ENCODE results near the gene RAB3A. TPM values are rescaled to one million over a fixed set of nuclear protein-coding genes. Genes with fewer than 3 reads are reported as not detected.

Gene RAB3A
- total RNA-seq, 1 experiment from 2014 or later = 1.0 TPM

DNA sequence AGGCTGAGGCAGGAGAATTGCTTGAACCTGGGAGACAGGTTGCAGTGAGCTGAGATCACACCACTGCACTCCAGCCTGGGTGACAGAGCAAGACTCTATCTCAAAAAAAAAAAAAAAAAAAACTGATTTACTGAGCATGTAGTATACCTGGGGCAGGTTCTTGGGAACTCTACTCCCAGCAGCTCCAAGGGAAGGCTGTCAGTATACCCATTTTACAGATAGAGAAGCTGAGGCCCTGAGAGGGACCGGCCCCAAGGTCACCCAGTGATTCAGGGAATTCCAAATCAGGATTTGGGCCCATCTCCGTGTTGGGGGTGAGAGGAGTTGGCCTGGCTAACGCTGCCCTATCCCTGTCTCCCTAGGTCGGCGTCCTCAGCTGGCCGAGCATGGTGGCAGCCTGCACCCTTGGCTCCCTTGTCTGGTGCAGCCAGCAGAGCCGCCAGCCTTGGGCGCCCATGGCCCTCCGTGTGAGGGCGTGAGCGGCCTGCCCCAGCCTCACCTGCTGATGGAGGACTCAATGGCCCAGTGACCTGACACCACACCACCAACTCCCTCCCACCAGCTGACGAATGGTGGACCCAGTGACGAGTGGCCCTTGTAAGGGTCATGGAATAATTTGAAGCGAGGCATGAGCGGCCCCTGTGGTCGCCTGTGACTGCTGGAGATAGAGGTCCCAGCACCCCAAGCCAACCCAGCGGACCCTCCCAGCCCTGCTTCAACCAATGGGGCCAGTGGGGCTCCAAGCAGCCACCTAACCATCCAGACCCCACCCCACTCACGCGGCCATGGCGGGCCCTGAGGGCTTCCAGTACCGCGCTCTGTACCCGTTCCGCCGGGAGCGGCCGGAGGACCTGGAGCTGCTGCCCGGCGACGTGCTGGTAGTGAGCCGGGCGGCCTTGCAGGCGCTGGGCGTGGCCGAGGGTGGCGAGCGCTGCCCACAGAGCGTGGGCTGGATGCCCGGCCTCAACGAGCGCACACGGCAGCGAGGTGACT lies 48.5 kb downstream of the RAB3A start:
- peaks cover 27% of the 10 kb centered on the region for H3K4me1 ChIP-seq (ENCODE audit: control insufficient read depth, insufficient read depth, low read length)
- CTCF ChIA-PET = no interaction called here
- H3K27ac ChIP-seq (ENCODE audit: low read length) = no peak overlapping the region
- ATAC-seq (no peak), DNase-seq (ENCODE audit: low read depth, low spot score) (no peak)
- H3K36me3 ChIP-seq (ENCODE audit: control insufficient read depth, insufficient read depth, low read length) = peaks cover 2% of the 10 kb centered on the region; the same call in 1 of the 2 replicates
- TF ChIP-seq, protein P1, sequence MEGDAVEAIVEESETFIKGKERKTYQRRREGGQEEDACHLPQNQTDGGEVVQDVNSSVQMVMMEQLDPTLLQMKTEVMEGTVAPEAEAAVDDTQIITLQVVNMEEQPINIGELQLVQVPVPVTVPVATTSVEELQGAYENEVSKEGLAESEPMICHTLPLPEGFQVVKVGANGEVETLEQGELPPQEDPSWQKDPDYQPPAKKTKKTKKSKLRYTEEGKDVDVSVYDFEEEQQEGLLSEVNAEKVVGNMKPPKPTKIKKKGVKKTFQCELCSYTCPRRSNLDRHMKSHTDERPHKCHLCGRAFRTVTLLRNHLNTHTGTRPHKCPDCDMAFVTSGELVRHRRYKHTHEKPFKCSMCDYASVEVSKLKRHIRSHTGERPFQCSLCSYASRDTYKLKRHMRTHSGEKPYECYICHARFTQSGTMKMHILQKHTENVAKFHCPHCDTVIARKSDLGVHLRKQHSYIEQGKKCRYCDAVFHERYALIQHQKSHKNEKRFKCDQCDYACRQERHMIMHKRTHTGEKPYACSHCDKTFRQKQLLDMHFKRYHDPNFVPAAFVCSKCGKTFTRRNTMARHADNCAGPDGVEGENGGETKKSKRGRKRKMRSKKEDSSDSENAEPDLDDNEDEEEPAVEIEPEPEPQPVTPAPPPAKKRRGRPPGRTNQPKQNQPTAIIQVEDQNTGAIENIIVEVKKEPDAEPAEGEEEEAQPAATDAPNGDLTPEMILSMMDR (IDR thresholded peaks at IDR 0.05) = no peak
- TF ChIP-seq SIN3A (IDR thresholded peaks at IDR 0.05; ENCODE audit: borderline replicate concordance, insufficient read depth, low read depth, low read length) = no peak
- TF ChIP-seq, protein P2, sequence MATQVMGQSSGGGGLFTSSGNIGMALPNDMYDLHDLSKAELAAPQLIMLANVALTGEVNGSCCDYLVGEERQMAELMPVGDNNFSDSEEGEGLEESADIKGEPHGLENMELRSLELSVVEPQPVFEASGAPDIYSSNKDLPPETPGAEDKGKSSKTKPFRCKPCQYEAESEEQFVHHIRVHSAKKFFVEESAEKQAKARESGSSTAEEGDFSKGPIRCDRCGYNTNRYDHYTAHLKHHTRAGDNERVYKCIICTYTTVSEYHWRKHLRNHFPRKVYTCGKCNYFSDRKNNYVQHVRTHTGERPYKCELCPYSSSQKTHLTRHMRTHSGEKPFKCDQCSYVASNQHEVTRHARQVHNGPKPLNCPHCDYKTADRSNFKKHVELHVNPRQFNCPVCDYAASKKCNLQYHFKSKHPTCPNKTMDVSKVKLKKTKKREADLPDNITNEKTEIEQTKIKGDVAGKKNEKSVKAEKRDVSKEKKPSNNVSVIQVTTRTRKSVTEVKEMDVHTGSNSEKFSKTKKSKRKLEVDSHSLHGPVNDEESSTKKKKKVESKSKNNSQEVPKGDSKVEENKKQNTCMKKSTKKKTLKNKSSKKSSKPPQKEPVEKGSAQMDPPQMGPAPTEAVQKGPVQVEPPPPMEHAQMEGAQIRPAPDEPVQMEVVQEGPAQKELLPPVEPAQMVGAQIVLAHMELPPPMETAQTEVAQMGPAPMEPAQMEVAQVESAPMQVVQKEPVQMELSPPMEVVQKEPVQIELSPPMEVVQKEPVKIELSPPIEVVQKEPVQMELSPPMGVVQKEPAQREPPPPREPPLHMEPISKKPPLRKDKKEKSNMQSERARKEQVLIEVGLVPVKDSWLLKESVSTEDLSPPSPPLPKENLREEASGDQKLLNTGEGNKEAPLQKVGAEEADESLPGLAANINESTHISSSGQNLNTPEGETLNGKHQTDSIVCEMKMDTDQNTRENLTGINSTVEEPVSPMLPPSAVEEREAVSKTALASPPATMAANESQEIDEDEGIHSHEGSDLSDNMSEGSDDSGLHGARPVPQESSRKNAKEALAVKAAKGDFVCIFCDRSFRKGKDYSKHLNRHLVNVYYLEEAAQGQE (IDR thresholded peaks at IDR 0.05; ENCODE audit: insufficient read depth in 1 of 2, low read depth in 2 of 2, low read length in 1 of 2) = no peak
- TF ChIP-seq TCF7L2 (IDR thresholded peaks at IDR 0.05; ENCODE audit: low read depth, low read length) = no peak
- TF ChIP-seq POLR2AphosphoS5 (IDR thresholded peaks at IDR 0.05; ENCODE audit: low read depth, low read length) = no peak
- BruUV-seq (replicated peaks) = TSS peak; percentile 42
- no peaks in the 10 kb centered on the region for H3K9me3 ChIP-seq (ENCODE audit: control insufficient read depth, insufficient read depth, low read depth, low read length)
- in situ Hi-C loops (cut with HindIII; ENCODE audit: low pct_unique_long_range_greater_than_20kb, low sequenced_read_pairs) = no loop called here
- no peak overlapping the region for H3K4me3 ChIP-seq (ENCODE audit: low read depth in 2 of 2, low read length in 2 of 2)
- intact Hi-C loops (cut with micrococcal nuclease; ENCODE audit: unreplicated experiment) = no loop called here
- H3K27me3 ChIP-seq (ENCODE audit: control insufficient read depth, insufficient read depth, low read length) = no peaks in the 10 kb centered on the region
- POLR2A ChIA-PET = interaction anchor here (0.7 kb wide), 2 partner anchors 147 to 207 kb away, joined by 6 read pairs; no protein-coding TSS in a partner anchor

DNA sequence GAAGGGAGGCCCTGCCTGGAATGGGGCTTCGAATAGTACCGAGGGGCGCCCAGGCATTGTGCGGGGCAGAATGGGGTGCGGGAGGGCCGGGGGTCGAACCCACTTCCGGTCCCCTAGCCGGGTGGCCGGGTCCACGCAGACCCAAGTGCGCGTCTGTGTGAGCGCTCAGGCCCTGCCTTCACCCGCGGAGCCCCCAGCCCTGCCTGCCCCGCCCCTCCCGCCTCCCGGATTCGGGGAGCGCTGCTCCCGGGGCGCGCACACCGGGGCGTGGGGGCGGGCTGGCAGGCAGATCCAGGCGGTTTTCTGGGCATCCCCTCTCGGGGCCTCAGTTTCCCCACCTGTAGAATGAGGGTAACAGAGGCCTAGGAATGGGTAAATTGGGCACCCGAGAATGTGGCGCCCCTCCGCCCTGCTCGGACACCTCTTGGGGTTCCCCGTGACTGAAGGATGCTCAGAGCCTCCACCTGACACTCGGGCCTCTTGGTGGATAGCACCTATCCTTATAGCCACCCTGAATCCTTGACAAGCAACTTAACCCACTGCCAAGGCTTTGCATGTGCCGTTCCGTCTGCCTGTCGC lies 50.2 kb downstream of the RAB3A start:
- Histone ChIP-seq H3K4me3 (ENCODE audit: low read depth in 2 of 2, low read length in 2 of 2) (peak overlapping the region; percentile 70 to 72), H3K9me3 (ENCODE audit: control insufficient read depth, insufficient read depth, low read depth, low read length) (no peaks in the 10 kb centered on the region), H3K27me3 (ENCODE audit: control insufficient read depth, insufficient read depth, low read length) (no peaks in the 10 kb centered on the region), H3K36me3 (ENCODE audit: control insufficient read depth, insufficient read depth, low read length) (peaks cover 2% of the 10 kb centered on the region; the same call in 1 of the 2 replicates), H3K4me1 (ENCODE audit: control insufficient read depth, insufficient read depth, low read length) (peaks cover 27% of the 10 kb centered on the region), H3K27ac (ENCODE audit: low read length) (peak overlapping the region; percentile 72)
- ChIA-PET CTCF (no interaction called here), POLR2A (no interaction called here)
- TF ChIP-seq TCF7L2 (IDR thresholded peaks at IDR 0.05; ENCODE audit: low read depth, low read length) (no peak), POLR2AphosphoS5 (IDR thresholded peaks at IDR 0.05; ENCODE audit: low read depth, low read length) (no peak), SIN3A (IDR thresholded peaks at IDR 0.05; ENCODE audit: borderline replicate concordance, insufficient read depth, low read depth, low read length) (no peak)
- TF ChIP-seq, protein P1 (IDR thresholded peaks at IDR 0.05) = no peak
- TF ChIP-seq, protein P2 (IDR thresholded peaks at IDR 0.05; ENCODE audit: insufficient read depth in 1 of 2, low read depth in 2 of 2, low read length in 1 of 2) = no peak
- DNase-seq (ENCODE audit: low read depth, low spot score) = no peak
- ATAC-seq = no peak
- intact Hi-C loops (cut with micrococcal nuclease; ENCODE audit: unreplicated experiment) (no loop called here), in situ Hi-C loops (cut with HindIII; ENCODE audit: low pct_unique_long_range_greater_than_20kb, low sequenced_read_pairs) (no loop called here)
- no TSS peak for BruUV-seq (replicated peaks)

Data from Panc1 (cell line).